IMR-90 (cell line): ENCODE results near the gene CKB. TPM values are rescaled to one million over a fixed set of nuclear protein-coding genes. Genes with fewer than 3 reads are reported as not detected.

Experiments
- ATAC-seq: fragments of 200-7000 bp; cut with Tn5 transposase; 2 replicates; pipeline ENCODE4 v1.9.1; 2020; ENCODE audit warnings: low read depth, mild to moderate bottlenecking, moderate library complexity
- BruUV-seq: library from RNA; stranded (reverse); fragments of 400-500 nt; replicated peaks from 2 replicates; lab custom pipeline; 2021; lab: Mats Ljungman, UMichigan
- CTCF ChIA-PET: fragments of 300-600 bp; formaldehyde crosslinking; extraction: SDS; loops from one replicate; lab custom pipeline; 2021; ENCODE audit warnings: antibody characterized with exemption; lab: Yijun Ruan, JAX
- POLR2A ChIA-PET: fragments of 300-600 bp; sonication (Branson Sonifier 250); formaldehyde crosslinking; loops from one replicate; lab custom pipeline; 2022; ENCODE audit warnings: antibody characterized with exemption; ENCODE audit not compliant: unreplicated experiment; lab: Charles Lee
- DNase-seq: peaks from one replicate; pipeline ENCODE4 v3.0.0; 2013
- H2AFZ ChIP-seq: replicated peaks from 2 replicates; pipeline ENCODE3; 2013; ENCODE audit warnings: low read length, mild to moderate bottlenecking; ENCODE audit not compliant: poor library complexity
- H2AK5ac ChIP-seq: 2 replicates; pipeline ENCODE4 v1.6.1; 2013; ENCODE audit warnings: low read depth, low read length, inconsistent platforms
- H2AK9ac ChIP-seq: replicated peaks from 2 replicates; pipeline ENCODE3; 2013; ENCODE audit warnings: mild to moderate bottlenecking, low read depth, low read length, moderate library complexity; ENCODE audit not compliant: poor library complexity
- H2BK120ac ChIP-seq: 2 replicates; pipeline ENCODE4 v1.6.1; 2013; ENCODE audit warnings: low read depth, low read length, inconsistent platforms
- H2BK15ac ChIP-seq: 3 replicates; pipeline ENCODE4 v1.6.1; 2013; ENCODE audit warnings: low read depth, low read length, inconsistent platforms
- H2BK20ac ChIP-seq: 2 replicates; pipeline ENCODE4 v1.6.1; 2013; ENCODE audit warnings: low read depth, mild to moderate bottlenecking, inconsistent platforms, low read length, moderate library complexity
- H2BK5ac ChIP-seq: 2 replicates; pipeline ENCODE4 v1.6.1; 2013; ENCODE audit warnings: mild to moderate bottlenecking, low read depth, low read length, inconsistent platforms; ENCODE audit not compliant: poor library complexity, severe bottlenecking
- H3K14ac ChIP-seq: replicated peaks from 2 replicates; pipeline ENCODE4 v1.6.1; 2013; ENCODE audit warnings: low read depth, low read length, inconsistent platforms
- H3K18ac ChIP-seq: 2 replicates; pipeline ENCODE4 v1.6.1; 2013; ENCODE audit warnings: low read depth, low read length, control low read depth
- H3K23ac ChIP-seq: 2 replicates; pipeline ENCODE4 v1.6.1; 2013; ENCODE audit warnings: low read depth, low read length, inconsistent platforms
- H3K27ac ChIP-seq: 2 replicates; pipeline ENCODE4 v1.5.1; 2013; ENCODE audit warnings: mild to moderate bottlenecking, control low read depth, low read length; ENCODE audit not compliant: insufficient read depth
- H3K27me3 ChIP-seq: 2 replicates; pipeline ENCODE4 v1.6.1; 2013; ENCODE audit warnings: low read length; ENCODE audit not compliant: control insufficient read depth, insufficient read depth
- H3K36me3 ChIP-seq: 2 replicates; pipeline ENCODE4 v1.6.1; 2013; ENCODE audit warnings: low read length, mixed read lengths; ENCODE audit not compliant: control insufficient read depth, insufficient read depth
- H3K4ac ChIP-seq: 2 replicates; pipeline ENCODE4 v1.6.1; 2013; ENCODE audit warnings: low read depth, low read length, inconsistent platforms
- H3K4me1 ChIP-seq: 2 replicates; pipeline ENCODE4 v1.6.1; 2013; ENCODE audit warnings: low read length, mixed read lengths; ENCODE audit not compliant: control insufficient read depth, insufficient read depth
- H3K4me2 ChIP-seq: 2 replicates; pipeline ENCODE4 v1.6.1; 2013; ENCODE audit warnings: low read depth, mild to moderate bottlenecking, control low read depth, low read length, moderate library complexity
- H3K4me3 ChIP-seq: 2 replicates; pipeline ENCODE4 v1.5.1; 2013; ENCODE audit warnings: low read depth, mild to moderate bottlenecking, control low read depth, low read length, moderate library complexity; ENCODE audit not compliant: insufficient read depth
- H3K56ac ChIP-seq: 2 replicates; pipeline ENCODE4 v1.6.1; 2013; ENCODE audit warnings: low read length, inconsistent platforms; ENCODE audit not compliant: insufficient read depth; ENCODE audit errors: extremely low read depth
- H3K79me1 ChIP-seq, 2 experiments: 2 replicates each; pipeline ENCODE4 v1.6.1; 2013; ENCODE audit warnings: low read length in 2 of 2, inconsistent platforms in 1 of 2, low read depth in 1 of 2
- H3K9ac ChIP-seq: 2 replicates; pipeline ENCODE4 v1.6.1; 2013; ENCODE audit warnings: low read depth, low read length, control low read depth
- H3K9me1 ChIP-seq: 2 replicates; pipeline ENCODE4 v1.6.1; 2013; ENCODE audit warnings: low read length, inconsistent platforms; ENCODE audit not compliant: insufficient read depth
- H3K9me3 ChIP-seq: 2 replicates; pipeline ENCODE4 v1.6.1; 2013; ENCODE audit warnings: low read length; ENCODE audit not compliant: control insufficient read depth, insufficient read depth
- H4K20me1 ChIP-seq: 2 replicates; pipeline ENCODE4 v1.6.1; 2013; ENCODE audit warnings: low read length, inconsistent platforms; ENCODE audit not compliant: insufficient read depth
- H4K5ac ChIP-seq: 2 replicates; pipeline ENCODE4 v1.6.1; 2013; ENCODE audit warnings: mild to moderate bottlenecking, low read depth, low read length, control low read depth
- H4K8ac ChIP-seq, 2 experiments: 2 replicates each; pipeline ENCODE4 v1.6.1; 2013; ENCODE audit warnings: low read depth in 2 of 2, low read length in 2 of 2, control low read depth in 1 of 2, inconsistent platforms in 1 of 2
- H4K91ac ChIP-seq: 2 replicates; pipeline ENCODE4 v1.6.1; 2013; ENCODE audit warnings: low read depth, low read length, inconsistent platforms; ENCODE audit not compliant: insufficient read depth
- CEBPB ChIP-seq: IDR thresholded peaks from 2 replicates; pipeline ENCODE4 v1.6.1; 2012; ENCODE audit warnings: low read depth, low read length, improper control_type of control experiment
- CHD1 ChIP-seq: IDR thresholded peaks from 2 replicates; pipeline ENCODE4 v1.6.1; 2012; ENCODE audit warnings: low read depth, low read length, improper control_type of control experiment
- FOS ChIP-seq: fragments of 150-350 bp; IDR thresholded peaks from 2 replicates; pipeline ENCODE4 v1.6.1; 2016; ENCODE audit warnings: low read depth, low read length
- MAZ ChIP-seq: IDR thresholded peaks from 2 replicates; pipeline ENCODE4 v1.6.1; 2012; ENCODE audit warnings: low read depth, mild to moderate bottlenecking, low read length, improper control_type of control experiment, moderate library complexity, borderline replicate concordance
- MXI1 ChIP-seq: IDR thresholded peaks from 2 replicates; pipeline ENCODE4 v1.6.1; 2012; ENCODE audit warnings: low read depth, mild to moderate bottlenecking, low read length, moderate library complexity, borderline replicate concordance
- POLR2A ChIP-seq: IDR thresholded peaks from 2 replicates; pipeline ENCODE4 v1.6.1; 2012; ENCODE audit warnings: mild to moderate bottlenecking, low read depth, low read length
- RAD21 ChIP-seq: IDR thresholded peaks from 2 replicates; pipeline ENCODE4 v1.6.1; 2012; ENCODE audit warnings: low read length, improper control_type of control experiment
- RCOR1 ChIP-seq: IDR thresholded peaks from 2 replicates; pipeline ENCODE4 v1.6.1; 2012; ENCODE audit warnings: mild to moderate bottlenecking, low read length, improper control_type of control experiment; ENCODE audit not compliant: insufficient replicate concordance
- SMC3 ChIP-seq: fragments of 150-350 bp; IDR thresholded peaks from 2 replicates; pipeline ENCODE4 v1.6.1; 2016; ENCODE audit warnings: low read depth, mild to moderate bottlenecking, antibody characterized with exemption, low read length, moderate library complexity
- WGBS, 2 experiments: methylation state at CpG; one replicate each; pipeline versions ENCODE4 v1.1.5 to v1.1.7; 2013; ENCODE audit warnings: missing lambda C conversion rate in 2 of 2; ENCODE audit not compliant: insufficient read length in 1 of 2; ENCODE audit errors: extremely low coverage in 2 of 2; 5-methylcytosine and 5-hydroxymethylcytosine counted together
- dilution Hi-C: fragments of 300-500 bp; cut with HindIII; formaldehyde crosslinking; loops from one replicate; pipeline ENCODE4 v1.14.3; 2018; ENCODE audit warnings: low sequenced_read_pairs; ENCODE audit not compliant: unreplicated experiment
- in situ Hi-C: fragments of 300-500 bp; cut with MboI; formaldehyde crosslinking; loops from 3 replicates; pipeline ENCODE4 v1.14.3; 2019; ENCODE audit warnings: low sequenced_read_pairs, inconsistent platforms, mixed read lengths
- intact Hi-C: fragments of 100-400 bp; cut with micrococcal nuclease; formaldehyde crosslinking; loops from 2 replicates; pipeline ENCODE4 v1.10.0; 2022
- polyA plus RNA-seq, 3 experiments: library from polyadenylated mRNA; depleted of rRNA; stranded (reverse); fragments of >200 nt; gene quantifications; 2 replicates each; pipeline ENCODE4 v1.2.3, GENCODE V29; 2012; ENCODE audit warnings: low replicate concordance in 1 of 3
- total RNA-seq: library from RNA; depleted of rRNA; stranded (reverse); fragments of >200 nt; gene quantifications from 2 replicates; pipeline ENCODE4 v1.2.3, GENCODE V29; 2012
- TF ChIP-seq, protein P1 (sequence below): fragments of 150-350 bp; IDR thresholded peaks from 2 replicates; pipeline ENCODE4 v1.6.1; 2017; ENCODE audit warnings: mild to moderate bottlenecking, antibody characterized with exemption, low read length, low read depth
- TF ChIP-seq, protein P2 (sequence below): fragments of 150-350 bp; IDR thresholded peaks from 2 replicates; pipeline ENCODE4 v1.6.1; 2016; ENCODE audit warnings: low read depth, mild to moderate bottlenecking, low read length, moderate library complexity, borderline replicate concordance
- TF ChIP-seq, protein P3 (sequence below): conservative IDR thresholded peaks from 2 replicates; pipeline ENCODE4 v1.5.1; 2012; ENCODE audit warnings: mild to moderate bottlenecking, low read depth, low read length, improper control_type of control experiment

CKB gene
- total and polyA plus RNA-seq, 2 of the 4 experiments (the other 2 are of a cell fraction), result 17.7 to 82.6 TPM

DNA sequence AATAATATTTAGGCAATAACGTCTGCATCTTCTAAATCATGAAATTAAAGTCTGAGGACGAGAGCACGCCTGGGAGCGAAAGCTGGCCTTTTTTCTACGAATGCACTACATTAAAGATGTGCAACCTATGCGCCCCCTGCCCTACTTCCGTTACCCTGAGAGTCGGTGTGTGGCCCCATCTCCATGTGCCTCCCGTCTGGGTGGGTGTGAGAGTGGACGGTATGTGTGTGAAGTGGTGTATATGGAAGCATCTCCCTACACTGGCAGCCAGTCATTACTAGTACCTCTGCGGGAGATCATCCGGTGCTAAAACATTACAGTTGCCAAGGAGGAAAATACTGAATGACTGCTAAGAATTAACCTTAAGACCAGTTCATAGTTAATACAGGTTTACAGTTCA is 19.3 kb downstream of the CKB start:
- Histone ChIP-seq H4K8ac (no peak overlapping the region), H2AK5ac (no peak overlapping the region), H3K4me1 (no peaks in the 10 kb centered on the region; the same call in 1 of the 2 replicates), H2BK120ac (no peak overlapping the region), H2BK20ac (no peak overlapping the region), H3K9me3 (no peaks in the 10 kb centered on the region), H3K56ac (no peak overlapping the region), H3K4me2 (no peak overlapping the region), H4K91ac (no peak overlapping the region), H4K20me1 (peaks cover 30% of the 10 kb centered on the region), H4K5ac (no peak overlapping the region), H3K79me1 (peaks cover 34 to 54% of the 10 kb centered on the region in 2 experiments), H2AFZ (no peak overlapping the region), H3K23ac (no peak overlapping the region), H3K14ac (no peak overlapping the region), H3K4ac (no peak overlapping the region), H3K27me3 (no peaks in the 10 kb centered on the region), H3K4me3 (no peak overlapping the region), H3K9me1 (peaks cover 6% of the 10 kb centered on the region; the same call in 1 of the 2 replicates), H3K18ac (no peak overlapping the region), H2AK9ac (no peak overlapping the region), H2BK15ac (no peak overlapping the region), H3K36me3 (peaks cover 60% of the 10 kb centered on the region), H3K27ac (no peak overlapping the region), H2BK5ac (no peak overlapping the region), H3K9ac (no peak overlapping the region)
- in situ Hi-C loops, result no loop called here
- no CpG with 5 or more reads among the region's 12 CpGs for WGBS, 2 experiments
- no peak for ATAC-seq
- DNase-seq, result no peak
- CTCF ChIA-PET, result no interaction called here
- TSS peak; percentile 55 for BruUV-seq
- TF ChIP-seq RCOR1 (no peak), MAZ (no peak), MXI1 (no peak), SMC3 (no peak), FOS (no peak), POLR2A (no peak), CEBPB (no peak), CHD1 (no peak), RAD21 (no peak)
- TF ChIP-seq, protein P1, sequence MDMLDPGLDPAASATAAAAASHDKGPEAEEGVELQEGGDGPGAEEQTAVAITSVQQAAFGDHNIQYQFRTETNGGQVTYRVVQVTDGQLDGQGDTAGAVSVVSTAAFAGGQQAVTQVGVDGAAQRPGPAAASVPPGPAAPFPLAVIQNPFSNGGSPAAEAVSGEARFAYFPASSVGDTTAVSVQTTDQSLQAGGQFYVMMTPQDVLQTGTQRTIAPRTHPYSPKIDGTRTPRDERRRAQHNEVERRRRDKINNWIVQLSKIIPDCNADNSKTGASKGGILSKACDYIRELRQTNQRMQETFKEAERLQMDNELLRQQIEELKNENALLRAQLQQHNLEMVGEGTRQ, result no peak
- TF ChIP-seq, protein P2, sequence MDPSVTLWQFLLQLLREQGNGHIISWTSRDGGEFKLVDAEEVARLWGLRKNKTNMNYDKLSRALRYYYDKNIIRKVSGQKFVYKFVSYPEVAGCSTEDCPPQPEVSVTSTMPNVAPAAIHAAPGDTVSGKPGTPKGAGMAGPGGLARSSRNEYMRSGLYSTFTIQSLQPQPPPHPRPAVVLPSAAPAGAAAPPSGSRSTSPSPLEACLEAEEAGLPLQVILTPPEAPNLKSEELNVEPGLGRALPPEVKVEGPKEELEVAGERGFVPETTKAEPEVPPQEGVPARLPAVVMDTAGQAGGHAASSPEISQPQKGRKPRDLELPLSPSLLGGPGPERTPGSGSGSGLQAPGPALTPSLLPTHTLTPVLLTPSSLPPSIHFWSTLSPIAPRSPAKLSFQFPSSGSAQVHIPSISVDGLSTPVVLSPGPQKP, result no peak
- TF ChIP-seq, protein P3, sequence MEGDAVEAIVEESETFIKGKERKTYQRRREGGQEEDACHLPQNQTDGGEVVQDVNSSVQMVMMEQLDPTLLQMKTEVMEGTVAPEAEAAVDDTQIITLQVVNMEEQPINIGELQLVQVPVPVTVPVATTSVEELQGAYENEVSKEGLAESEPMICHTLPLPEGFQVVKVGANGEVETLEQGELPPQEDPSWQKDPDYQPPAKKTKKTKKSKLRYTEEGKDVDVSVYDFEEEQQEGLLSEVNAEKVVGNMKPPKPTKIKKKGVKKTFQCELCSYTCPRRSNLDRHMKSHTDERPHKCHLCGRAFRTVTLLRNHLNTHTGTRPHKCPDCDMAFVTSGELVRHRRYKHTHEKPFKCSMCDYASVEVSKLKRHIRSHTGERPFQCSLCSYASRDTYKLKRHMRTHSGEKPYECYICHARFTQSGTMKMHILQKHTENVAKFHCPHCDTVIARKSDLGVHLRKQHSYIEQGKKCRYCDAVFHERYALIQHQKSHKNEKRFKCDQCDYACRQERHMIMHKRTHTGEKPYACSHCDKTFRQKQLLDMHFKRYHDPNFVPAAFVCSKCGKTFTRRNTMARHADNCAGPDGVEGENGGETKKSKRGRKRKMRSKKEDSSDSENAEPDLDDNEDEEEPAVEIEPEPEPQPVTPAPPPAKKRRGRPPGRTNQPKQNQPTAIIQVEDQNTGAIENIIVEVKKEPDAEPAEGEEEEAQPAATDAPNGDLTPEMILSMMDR, result no peak
- intact Hi-C loops, result no loop called here
- POLR2A ChIA-PET, result no interaction called here
- dilution Hi-C loops, result no loop called here
